PC-9 (cell line): ENCODE measurements around the gene TMEM178A. TPM values are rescaled to one million over a fixed set of nuclear protein-coding genes. Genes with fewer than 3 reads are reported as not detected.

Experiments used
- BruUV-seq: library from RNA; stranded (reverse); fragments of 400-500 nt; replicated peaks from 2 replicates; lab custom pipeline; 2021; lab: Mats Ljungman, UMichigan
- CTCF ChIA-PET: fragments of 300-600 bp; sonication (Branson Sonifier 250); formaldehyde crosslinking; loops from one replicate; lab custom pipeline; 2022; ENCODE audit warnings: antibody characterized with exemption; lab: Charles Lee
- POLR2A ChIA-PET: fragments of 300-600 bp; sonication (Branson Sonifier 250); formaldehyde crosslinking; loops from one replicate; lab custom pipeline; 2022; ENCODE audit warnings: antibody characterized with exemption; ENCODE audit not compliant: unreplicated experiment; lab: Charles Lee
- DNase-seq, 2 experiments: peaks; one replicate each; pipeline versions ENCODE4 v3.0.0 to v3.0.0-alpha.2; 2015 to 2022; ENCODE audit warnings: mixed read lengths in 1 of 2
- H2AFZ ChIP-seq: fragments of 200-600 bp; sonication (generic); 2 replicates; pipeline ENCODE4 v1.8.1; 2017; ENCODE audit warnings: antibody characterized with exemption
- H3F3A ChIP-seq: fragments of 200-600 bp; sonication (generic); 2 replicates; pipeline ENCODE4 v1.8.1; 2017; ENCODE audit warnings: antibody characterized with exemption, mild to moderate bottlenecking, low read depth; ENCODE audit not compliant: insufficient read depth
- H3K27ac ChIP-seq: fragments of 200-600 bp; sonication (generic); 2 replicates; pipeline ENCODE4 v1.6.1; 2016; ENCODE audit warnings: mixed run types
- H3K27me3 ChIP-seq: fragments of 200-600 bp; sonication (generic); 2 replicates; pipeline ENCODE4 v1.6.1; 2016; ENCODE audit warnings: low read depth, mixed run types; ENCODE audit not compliant: insufficient read depth
- H3K36me3 ChIP-seq: fragments of 200-600 bp; sonication (generic); 2 replicates; pipeline ENCODE4 v1.6.1; 2016; ENCODE audit warnings: low read depth, mixed run types
- H3K4me1 ChIP-seq: fragments of 200-600 bp; sonication (generic); replicated peaks from 2 replicates; pipeline ENCODE4 v1.6.1; 2016; ENCODE audit warnings: mixed run types; ENCODE audit not compliant: insufficient read depth
- H3K4me2 ChIP-seq: fragments of 200-600 bp; sonication (generic); 2 replicates; pipeline ENCODE4 v1.6.1; 2017; ENCODE audit warnings: mixed run types
- H3K4me3 ChIP-seq: fragments of 200-600 bp; sonication (generic); 2 replicates; pipeline ENCODE4 v1.6.1; 2016; ENCODE audit warnings: mixed run types
- H3K79me2 ChIP-seq: fragments of 200-600 bp; sonication (generic); 2 replicates; pipeline ENCODE4 v1.6.1; 2017; ENCODE audit warnings: low read depth, mixed run types
- H3K9me2 ChIP-seq: fragments of 200-600 bp; sonication (generic); 2 replicates; pipeline ENCODE4 v1.8.1; 2017; ENCODE audit warnings: mild to moderate bottlenecking; ENCODE audit not compliant: insufficient read depth
- H3K9me3 ChIP-seq: fragments of 200-600 bp; sonication (generic); 2 replicates; pipeline ENCODE4 v1.8.1; 2016; ENCODE audit warnings: low read depth; ENCODE audit not compliant: insufficient read depth
- H4K20me1 ChIP-seq: fragments of 200-600 bp; sonication (generic); 2 replicates; pipeline ENCODE4 v1.8.1; 2017; ENCODE audit not compliant: insufficient read depth
- EZH2 ChIP-seq: fragments of 200-600 bp; sonication (generic); IDR thresholded peaks from 2 replicates; pipeline ENCODE4 v1.8.0; 2017; ENCODE audit warnings: antibody characterized with exemption, low read depth
- intact Hi-C: fragments of 100-400 bp; cut with micrococcal nuclease; formaldehyde crosslinking; loops from one replicate; pipeline ENCODE4 v1.10.0; 2022; ENCODE audit not compliant: unreplicated experiment
- total RNA-seq: library from RNA; stranded (reverse); gene quantifications from 2 replicates; pipeline ENCODE4 v1.2.3, GENCODE V29; 2021
- TF ChIP-seq, protein P1 (sequence below): fragments of 200-600 bp; sonication (generic); conservative IDR thresholded peaks from 2 replicates; pipeline ENCODE4 v1.6.1; 2017; ENCODE audit warnings: mixed run types, antibody characterized with exemption, mild to moderate bottlenecking, moderate library complexity

TMEM178A gene
- total RNA-seq, 1 experiment from 2014 or later: 2.8 TPM

DNA sequence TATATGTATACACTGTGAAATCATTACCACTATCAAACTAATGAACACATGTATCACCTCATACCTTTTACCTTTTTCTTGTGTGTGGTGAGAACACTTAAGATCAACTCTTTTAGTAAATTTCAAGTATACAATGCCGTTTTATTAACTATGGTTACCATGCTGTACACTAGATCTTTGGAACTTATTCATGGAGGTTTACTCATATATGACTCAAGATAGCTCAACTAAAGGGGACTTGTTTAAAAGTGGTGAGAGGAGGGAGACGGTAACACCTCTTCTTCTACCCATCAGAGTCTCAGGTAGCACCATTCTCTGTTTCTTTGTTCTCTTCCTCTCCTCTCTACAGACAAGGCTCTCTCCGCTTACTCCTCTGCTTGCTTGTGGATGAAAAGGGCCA lies 36.1 kb upstream of the TMEM178A start:
- Histone ChIP-seq H3K27ac (no peak overlapping the region), H2AFZ (no peak overlapping the region), H3F3A (no peaks in the 10 kb centered on the region), H3K4me2 (no peak overlapping the region), H3K27me3 (no peaks in the 10 kb centered on the region), H3K36me3 (no peaks in the 10 kb centered on the region), H4K20me1 (no peaks in the 10 kb centered on the region), H3K4me3 (no peak overlapping the region), H3K79me2 (no peaks in the 10 kb centered on the region), H3K9me2 (no peaks in the 10 kb centered on the region), H3K4me1 (0 out of 2 replicates have a peak, but pooled peaks cover 4% of the 10 kb centered on the region), H3K9me3 (peaks cover 3% of the 10 kb centered on the region; the same call in 1 of the 2 replicates)
- DNase-seq: no peak
- CTCF ChIA-PET: no interaction called here
- BruUV-seq: no TSS peak
- POLR2A ChIA-PET: no interaction called here
- TF ChIP-seq EZH2: no peak
- intact Hi-C loops: no loop called here

DNA sequence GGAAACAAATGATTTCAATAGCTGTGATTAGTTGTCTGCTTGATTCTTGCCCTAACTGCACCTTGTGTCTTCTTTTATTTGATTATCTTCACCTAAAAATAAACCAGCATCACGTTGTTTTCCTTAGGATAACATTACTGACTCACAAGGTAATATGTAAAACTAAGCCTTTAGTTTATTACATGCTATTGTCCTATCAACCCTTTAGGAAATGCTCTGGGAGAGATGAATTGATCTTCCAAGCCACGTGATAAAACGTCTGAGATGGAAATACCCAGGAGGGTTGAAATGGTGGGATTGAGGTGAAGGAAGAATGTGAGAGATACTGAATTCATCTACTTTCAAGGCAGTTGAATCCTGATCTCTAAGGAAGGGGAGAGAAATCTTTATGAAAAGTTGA lies 34.5 kb upstream of the TMEM178A start:
- Histone ChIP-seq H3K36me3 (no peaks in the 10 kb centered on the region), H3K79me2 (no peaks in the 10 kb centered on the region), H3K9me2 (no peaks in the 10 kb centered on the region), H3K27me3 (no peaks in the 10 kb centered on the region), H3K4me3 (no peak overlapping the region), H3F3A (no peaks in the 10 kb centered on the region), H2AFZ (peak overlapping the region; percentile 65; the same call in 1 of the 2 replicates), H3K4me2 (no peak overlapping the region), H3K27ac (no peak overlapping the region), H3K9me3 (no peaks in the 10 kb centered on the region; the same call in 1 of the 2 replicates), H3K4me1 (0 out of 2 replicates have a peak, but pooled peaks cover 4% of the 10 kb centered on the region), H4K20me1 (no peaks in the 10 kb centered on the region)
- POLR2A ChIA-PET: no interaction called here
- TF ChIP-seq, protein P1, sequence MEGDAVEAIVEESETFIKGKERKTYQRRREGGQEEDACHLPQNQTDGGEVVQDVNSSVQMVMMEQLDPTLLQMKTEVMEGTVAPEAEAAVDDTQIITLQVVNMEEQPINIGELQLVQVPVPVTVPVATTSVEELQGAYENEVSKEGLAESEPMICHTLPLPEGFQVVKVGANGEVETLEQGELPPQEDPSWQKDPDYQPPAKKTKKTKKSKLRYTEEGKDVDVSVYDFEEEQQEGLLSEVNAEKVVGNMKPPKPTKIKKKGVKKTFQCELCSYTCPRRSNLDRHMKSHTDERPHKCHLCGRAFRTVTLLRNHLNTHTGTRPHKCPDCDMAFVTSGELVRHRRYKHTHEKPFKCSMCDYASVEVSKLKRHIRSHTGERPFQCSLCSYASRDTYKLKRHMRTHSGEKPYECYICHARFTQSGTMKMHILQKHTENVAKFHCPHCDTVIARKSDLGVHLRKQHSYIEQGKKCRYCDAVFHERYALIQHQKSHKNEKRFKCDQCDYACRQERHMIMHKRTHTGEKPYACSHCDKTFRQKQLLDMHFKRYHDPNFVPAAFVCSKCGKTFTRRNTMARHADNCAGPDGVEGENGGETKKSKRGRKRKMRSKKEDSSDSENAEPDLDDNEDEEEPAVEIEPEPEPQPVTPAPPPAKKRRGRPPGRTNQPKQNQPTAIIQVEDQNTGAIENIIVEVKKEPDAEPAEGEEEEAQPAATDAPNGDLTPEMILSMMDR: no peak
- TF ChIP-seq EZH2: no peak
- no TSS peak for BruUV-seq
- CTCF ChIA-PET: interaction anchor here (0.6 kb wide), 1 partner anchor 162 kb away, joined by 6 read pairs; no protein-coding TSS in a partner anchor
- intact Hi-C loops: no loop called here
- no peak for DNase-seq

DNA sequence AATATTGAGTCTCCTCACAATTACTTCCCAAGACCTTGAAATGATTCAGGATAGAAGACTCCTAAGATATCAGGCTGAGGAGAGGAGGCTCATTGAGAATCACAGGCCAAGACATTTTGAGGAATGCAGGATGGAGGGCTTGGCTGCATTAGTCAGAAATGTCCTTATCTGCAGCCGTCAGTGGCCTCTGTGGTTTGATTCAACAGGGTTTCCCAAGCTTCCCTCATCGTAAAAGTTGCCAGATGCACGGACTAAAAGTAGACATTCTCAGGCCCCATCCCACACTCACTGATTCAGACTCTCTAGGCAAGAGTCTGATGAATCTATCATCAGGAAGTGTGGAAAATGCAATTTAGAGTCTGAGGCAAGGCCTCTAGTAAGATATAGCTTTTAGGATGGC lies 34.0 kb upstream of the TMEM178A start:
- H3K9me2 ChIP-seq: no peaks in the 10 kb centered on the region
- no peak overlapping the region for H3K27ac ChIP-seq
- BruUV-seq: no TSS peak
- no peaks in the 10 kb centered on the region for H3K27me3 ChIP-seq
- no peak overlapping the region for H3K4me3 ChIP-seq
- H3F3A ChIP-seq: no peaks in the 10 kb centered on the region
- ChIA-PET POLR2A (interaction anchor here (0.6 to 0.7 kb wide), 2 partner anchors 10 to 13 kb away, joined by 3 to 4 read pairs; no protein-coding TSS in a partner anchor), CTCF (interaction anchor here (0.6 kb wide), 1 partner anchor 162 kb away, joined by 6 read pairs; no protein-coding TSS in a partner anchor)
- 0 out of 2 replicates have a peak overlapping the region, but pooled peaks have one; percentile 5 for H3K4me2 ChIP-seq
- H2AFZ ChIP-seq: peak overlapping the region; percentile 65
- DNase-seq: peak; percentile 48 to 78
- H3K36me3 ChIP-seq: no peaks in the 10 kb centered on the region
- TF ChIP-seq, protein P1: no peak
- no peak for TF ChIP-seq EZH2
- H3K4me1 ChIP-seq: 0 out of 2 replicates have a peak, but pooled peaks cover 4% of the 10 kb centered on the region
- H3K79me2 ChIP-seq: no peaks in the 10 kb centered on the region
- H3K9me3 ChIP-seq: no peaks in the 10 kb centered on the region; the same call in 1 of the 2 replicates
- intact Hi-C loops: no loop called here
- no peaks in the 10 kb centered on the region for H4K20me1 ChIP-seq
